Activated CD4-positive, alpha-beta memory T cell treated with anti-CD3 and anti-CD28 coated beads, Interleukin-2, amount 10 ng/mL, durations not matched to agents 7 days and 5 days (primary cell): ENCODE results near the gene GREB1L. TPM values are rescaled to one million over a fixed set of nuclear protein-coding genes. Genes with fewer than 3 reads are reported as not detected.
"Not testable (repeated sequence)": the region's sequence is repeated elsewhere in the genome, so short reads cannot be mapped to it uniquely, and the experiment has no call there.

Experiments
- CTCF ChIA-PET: fragments of 350-600 bp; sonication (Branson Sonifier 250); formaldehyde crosslinking; loops from one replicate; lab custom pipeline; 2021; ENCODE audit warnings: antibody characterized with exemption, inconsistent platforms; lab: Charles Lee
- POLR2A ChIA-PET: fragments of 350-600 bp; sonication (Branson Sonifier 250); formaldehyde crosslinking; loops from one replicate; lab custom pipeline; 2021; ENCODE audit warnings: antibody characterized with exemption; lab: Charles Lee
- DNase-seq: peaks from one replicate; pipeline ENCODE4 v3.0.0-alpha.2; 2020
- H3K27ac Mint-ChIP-seq: one replicate; pipeline ENCODE4 v1.8.0; 2021; ENCODE audit warnings: mild to moderate bottlenecking, mixed read lengths
- H3K27me3 Mint-ChIP-seq: one replicate; pipeline ENCODE4 v1.8.0; 2021; ENCODE audit warnings: mixed read lengths
- H3K36me3 Mint-ChIP-seq: one replicate; pipeline ENCODE4 v1.8.0; 2021; ENCODE audit warnings: low read depth, mixed read lengths
- H3K4me1 Mint-ChIP-seq: one replicate; pipeline ENCODE4 v1.8.0; 2021; ENCODE audit warnings: mixed read lengths
- H3K4me3 Mint-ChIP-seq: one replicate; pipeline ENCODE4 v1.8.0; 2021; ENCODE audit warnings: mild to moderate bottlenecking, mixed read lengths
- H3K9me3 Mint-ChIP-seq: one replicate; pipeline ENCODE4 v1.8.0; 2021; ENCODE audit warnings: mixed read lengths
- total RNA-seq, 2 experiments: library from RNA; stranded (reverse); gene quantifications; one replicate each; pipeline ENCODE4 v1.2.3, GENCODE V29; 2021

GREB1L gene
- total RNA-seq, 2 experiments from 2014 or later: not detected

GRCh38 chr18:21300035-21300907 lies 58.2 kb downstream of the GREB1L start:
- POLR2A ChIA-PET: no interaction called here
- Mint-ChIP-seq H3K27ac (no peak overlapping the region), H3K9me3 (no peaks in the 10 kb centered on the region)

GRCh38 chr18:21300908-21301200 lies 58.8 kb downstream of the GREB1L start:
- Mint-ChIP-seq H3K4me1 (no peaks in the 10 kb centered on the region), H3K36me3 (no peaks in the 10 kb centered on the region), H3K4me3 (no peak overlapping the region), H3K27ac (no peak overlapping the region), H3K27me3 (peaks cover 9% of the 10 kb centered on the region), H3K9me3 (no peaks in the 10 kb centered on the region)
- ChIA-PET POLR2A (no interaction called here), CTCF (no interaction called here)
- DNase-seq: no peak

More at GRCh38 chr18:21300035-21300907, 58.2 kb downstream of the GREB1L start:
- Mint-ChIP-seq H3K36me3 (no peaks in the 10 kb centered on the region), H3K4me1 (no peaks in the 10 kb centered on the region), H3K27me3 (peaks cover 8% of the 10 kb centered on the region), H3K4me3 (no peak overlapping the region)
- CTCF ChIA-PET: no interaction called here
- DNase-seq: no peak

DNA sequence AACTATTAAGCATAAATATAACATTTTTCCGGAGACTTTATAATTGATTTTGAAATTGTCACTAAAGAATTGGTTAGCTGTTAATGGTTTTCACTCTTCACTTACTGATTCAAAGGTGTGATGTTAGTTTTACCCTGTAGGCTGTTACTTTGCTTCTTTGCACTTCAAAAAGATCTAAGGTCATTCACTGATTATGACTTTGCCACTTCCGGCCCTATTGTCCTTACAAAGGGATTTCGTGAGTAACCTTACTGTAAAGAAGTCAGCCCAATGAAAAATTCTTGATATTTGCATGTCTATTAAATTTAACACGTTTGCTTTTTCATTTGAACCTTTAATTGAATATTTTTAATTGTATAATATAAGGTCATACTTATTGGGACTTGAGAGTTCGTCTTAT lies 61.4 kb downstream of the GREB1L start:
- Mint-ChIP-seq H3K4me3 (no peak overlapping the region), H3K27me3 (peaks cover 12% of the 10 kb centered on the region), H3K4me1 (no peaks in the 10 kb centered on the region), H3K27ac (no peak overlapping the region), H3K36me3 (no peaks in the 10 kb centered on the region), H3K9me3 (no peaks in the 10 kb centered on the region)
- ChIA-PET POLR2A (no interaction called here), CTCF (no interaction called here)
- DNase-seq: no peak

GRCh38 chr18:21303895-21304294 lies 61.9 kb downstream of the GREB1L start:
- H3K9me3 Mint-ChIP-seq: no peaks in the 10 kb centered on the region
- DNase-seq: no peak
- no peak overlapping the region for H3K4me3 Mint-ChIP-seq
- H3K36me3 Mint-ChIP-seq: no peaks in the 10 kb centered on the region
- peaks cover 12% of the 10 kb centered on the region for H3K27me3 Mint-ChIP-seq
- no peak overlapping the region for H3K27ac Mint-ChIP-seq
- ChIA-PET POLR2A (no interaction called here), CTCF (no interaction called here)
- H3K4me1 Mint-ChIP-seq: no peaks in the 10 kb centered on the region

GRCh38 chr18:21305621-21306020 lies 63.6 kb downstream of the GREB1L start:
- Mint-ChIP-seq H3K9me3 (no peaks in the 10 kb centered on the region), H3K4me1 (no peaks in the 10 kb centered on the region), H3K4me3 (no peak overlapping the region), H3K36me3 (no peaks in the 10 kb centered on the region), H3K27me3 (peaks cover 9% of the 10 kb centered on the region), H3K27ac (no peak overlapping the region)
- no peak for DNase-seq
- ChIA-PET CTCF (no interaction called here), POLR2A (no interaction called here)

- Mint-ChIP-seq H3K36me3 (no peaks in the 10 kb centered on the region), H3K27me3 (peaks cover 6% of the 10 kb centered on the region), H3K4me1 (no peaks in the 10 kb centered on the region), H3K4me3 (no peak overlapping the region), H3K9me3 (no peaks in the 10 kb centered on the region), H3K27ac (no peak overlapping the region)
- DNase-seq: no peak
- CTCF ChIA-PET: no interaction called here
- POLR2A ChIA-PET: no interaction called here
Observed at GRCh38 chr18:21306368-21306767, 64.3 kb downstream of the GREB1L start.

GRCh38 chr18:21307578-21307977 lies 65.5 kb downstream of the GREB1L start:
- Mint-ChIP-seq H3K4me1 (no peaks in the 10 kb centered on the region), H3K27me3 (peaks cover 6% of the 10 kb centered on the region), H3K9me3 (no peaks in the 10 kb centered on the region), H3K36me3 (no peaks in the 10 kb centered on the region), H3K27ac (no peak overlapping the region), H3K4me3 (no peak overlapping the region)
- POLR2A ChIA-PET: no interaction called here
- CTCF ChIA-PET: no interaction called here
- no peak for DNase-seq

- ChIA-PET CTCF (no interaction called here), POLR2A (interaction anchor here (1.4 kb wide), 1 partner anchor 10 kb away, joined by 3 read pairs; no protein-coding TSS in a partner anchor)
- no peak overlapping the region for H3K27ac Mint-ChIP-seq
- H3K36me3 Mint-ChIP-seq: no peaks in the 10 kb centered on the region
- no peaks in the 10 kb centered on the region for H3K4me1 Mint-ChIP-seq
- no peak overlapping the region for H3K4me3 Mint-ChIP-seq
- DNase-seq: no peak
- no peaks in the 10 kb centered on the region for H3K9me3 Mint-ChIP-seq
- peaks cover 6% of the 10 kb centered on the region for H3K27me3 Mint-ChIP-seq
Observed at GRCh38 chr18:21309248-21309647, 67.2 kb downstream of the GREB1L start.

DNA sequence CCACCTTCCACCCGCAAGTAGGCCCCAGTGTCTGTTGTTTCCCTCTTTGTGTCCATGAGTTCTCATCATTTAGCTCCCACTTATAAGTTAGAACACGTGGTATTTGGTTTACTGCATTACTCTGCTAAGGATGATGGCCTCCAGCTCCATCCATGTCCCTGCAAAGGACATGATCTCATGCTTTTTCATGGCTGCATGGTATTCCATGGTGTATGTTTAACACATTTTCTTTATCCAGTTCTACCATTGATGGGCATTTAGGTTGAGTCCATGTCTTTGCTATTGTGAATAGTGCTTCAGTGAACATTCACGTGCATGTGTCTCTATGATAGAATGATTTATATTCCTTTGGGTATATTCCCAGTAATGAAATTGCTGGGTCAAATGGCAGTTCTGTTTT lies 69.9 kb downstream of the GREB1L start:
- H3K36me3 Mint-ChIP-seq, CTCF ChIA-PET, H3K27me3 Mint-ChIP-seq, H3K4me1 Mint-ChIP-seq, POLR2A ChIA-PET, H3K4me3 Mint-ChIP-seq, H3K27ac Mint-ChIP-seq, H3K9me3 Mint-ChIP-seq, DNase-seq: not testable (repeated sequence)

DNA sequence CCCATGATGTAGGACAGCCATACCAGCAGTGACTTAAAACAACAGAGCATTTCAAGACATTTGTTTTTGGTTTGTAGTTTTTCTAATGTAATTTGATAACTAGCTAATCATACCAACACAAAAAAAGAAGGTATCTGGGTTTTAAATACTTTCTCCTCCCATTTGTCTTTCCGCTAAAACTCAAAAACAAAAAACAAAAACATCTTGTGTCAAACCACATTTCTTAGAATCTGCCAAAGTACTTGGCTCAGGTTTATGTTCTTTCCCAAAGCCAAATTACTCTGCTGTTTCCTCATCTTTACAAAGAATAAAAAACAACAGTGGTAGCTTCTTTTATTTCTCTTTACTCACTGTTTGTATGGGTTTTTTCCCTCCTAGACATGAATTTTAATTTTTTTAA lies 71.5 kb downstream of the GREB1L start:
- CTCF ChIA-PET: no interaction called here
- Mint-ChIP-seq H3K4me3 (no peak overlapping the region), H3K36me3 (no peaks in the 10 kb centered on the region), H3K27me3 (no peaks in the 10 kb centered on the region), H3K4me1 (no peaks in the 10 kb centered on the region), H3K9me3 (no peaks in the 10 kb centered on the region), H3K27ac (no peak overlapping the region)
- no peak for DNase-seq
- POLR2A ChIA-PET: no interaction called here

DNA sequence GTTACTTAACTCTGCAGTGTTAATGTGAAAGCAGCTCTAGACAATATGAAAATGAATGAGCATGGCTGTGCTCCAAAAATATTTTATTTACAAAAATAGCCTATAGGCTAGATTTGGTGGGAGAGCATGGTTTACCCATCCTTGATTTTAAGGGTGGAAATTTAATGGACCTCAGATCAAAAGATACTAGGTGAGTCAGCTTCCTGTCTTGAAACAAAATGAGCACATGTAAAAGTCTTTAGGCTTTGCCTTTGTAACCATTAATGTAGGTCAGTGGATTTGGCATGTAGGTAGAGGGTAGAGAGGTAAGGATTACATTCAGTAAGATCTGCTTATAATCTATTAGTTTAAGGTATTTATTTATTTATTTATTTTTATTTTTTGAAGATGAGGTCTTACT lies 72.7 kb downstream of the GREB1L start:
- Mint-ChIP-seq H3K9me3 (no peaks in the 10 kb centered on the region), H3K36me3 (no peaks in the 10 kb centered on the region), H3K4me1 (no peaks in the 10 kb centered on the region), H3K4me3 (no peak overlapping the region), H3K27ac (no peak overlapping the region), H3K27me3 (no peaks in the 10 kb centered on the region)
- CTCF ChIA-PET: no interaction called here
- POLR2A ChIA-PET: no interaction called here
- DNase-seq: no peak

DNA sequence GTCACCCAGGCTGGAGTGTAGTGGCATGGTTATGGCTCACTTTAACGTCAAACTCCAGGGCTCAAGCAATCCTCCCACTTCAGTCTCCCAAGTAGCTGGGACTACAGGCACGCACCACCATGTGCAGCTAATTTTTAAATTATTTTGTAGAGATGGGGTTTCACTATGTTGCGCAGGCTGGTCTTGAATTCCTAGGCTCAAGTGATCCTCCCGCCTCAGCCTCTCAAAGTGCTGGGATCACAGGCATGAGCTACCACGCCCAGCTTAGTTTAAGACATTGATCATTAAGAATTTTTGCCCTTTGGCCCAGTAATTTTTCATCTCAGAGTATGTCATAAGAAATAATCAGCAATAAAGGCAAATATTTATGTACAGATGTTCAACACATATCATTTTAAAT lies 73.1 kb downstream of the GREB1L start:
- H3K27ac Mint-ChIP-seq: not testable (repeated sequence)

DNA sequence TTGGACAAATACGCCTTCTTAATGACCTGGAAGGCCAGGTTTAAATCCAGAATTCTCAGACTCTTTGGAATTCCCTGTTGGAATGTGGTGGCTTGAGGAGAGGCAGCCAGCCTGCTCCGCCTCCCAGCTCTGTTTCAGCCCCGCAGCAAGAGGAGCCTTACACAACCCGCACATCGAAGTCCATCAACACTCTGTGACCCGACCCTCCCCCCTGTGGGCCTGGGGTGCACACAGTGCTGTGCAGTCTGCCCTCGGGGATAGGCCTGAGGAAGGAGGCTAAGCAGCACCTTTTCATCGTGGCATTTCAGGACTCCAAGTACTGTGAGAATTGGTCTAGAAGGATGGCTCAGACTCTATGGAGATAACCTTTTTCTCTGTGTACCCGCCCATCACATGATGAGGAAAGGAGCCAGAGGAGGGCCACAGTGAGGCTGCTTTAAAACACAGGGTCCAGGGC lies 73.7 kb downstream of the GREB1L start:
- no peak overlapping the region for H3K4me3 Mint-ChIP-seq

More for the DNA sequence above, 73.1 kb downstream of the GREB1L start:
- POLR2A ChIA-PET, DNase-seq, H3K27me3 Mint-ChIP-seq, CTCF ChIA-PET, H3K36me3 Mint-ChIP-seq, H3K4me3 Mint-ChIP-seq, H3K9me3 Mint-ChIP-seq, H3K4me1 Mint-ChIP-seq: not testable (repeated sequence)

GRCh38 chr18:21316296-21316695 lies 74.3 kb downstream of the GREB1L start:
- DNase-seq: no peak
- H3K9me3 Mint-ChIP-seq: no peaks in the 10 kb centered on the region
- CTCF ChIA-PET: no interaction called here

More for the DNA sequence above, 73.7 kb downstream of the GREB1L start:
- H3K4me1 Mint-ChIP-seq: no peaks in the 10 kb centered on the region
- H3K27ac Mint-ChIP-seq: no peak overlapping the region
- no peak for DNase-seq
- H3K9me3 Mint-ChIP-seq: no peaks in the 10 kb centered on the region
- ChIA-PET POLR2A (no interaction called here), CTCF (no interaction called here)
- H3K27me3 Mint-ChIP-seq: no peaks in the 10 kb centered on the region
- no peaks in the 10 kb centered on the region for H3K36me3 Mint-ChIP-seq

More at GRCh38 chr18:21316296-21316695, 74.3 kb downstream of the GREB1L start:
- Mint-ChIP-seq H3K27ac (no peak overlapping the region), H3K36me3 (no peaks in the 10 kb centered on the region), H3K4me3 (no peak overlapping the region), H3K4me1 (no peaks in the 10 kb centered on the region), H3K27me3 (no peaks in the 10 kb centered on the region)
- POLR2A ChIA-PET: no interaction called here
